Adrenal gland (tissue), 5 donors: ENCODE measurements around the gene PNPLA2.

Experiments
- POLR2A ChIP-seq, 2 donors: fragments of 450-650 bp; IDR thresholded peaks; one replicate each; pipeline ENCODE4 v1.6.1; 2017; ENCODE audit warnings: antibody characterized with exemption in 2 of 2, mild to moderate bottlenecking in 2 of 2, moderate library complexity in 1 of 2
- TF ChIP-seq, protein P1 (sequence below), 6 experiments: fragments of 450-650 bp in 4 of 6; fragments of 200-600 bp in 2 of 6; sonication (generic) in 1 of 6; IDR thresholded peaks; 1 replicate in 5 of 6; 2 replicates in 1 of 6; pipeline versions ENCODE4 v1.5.1 to v1.8.0; 2016 to 2021; ENCODE audit warnings: antibody characterized with exemption in 6 of 6, mild to moderate bottlenecking in 2 of 6, moderate library complexity in 1 of 6
- donor health status: DM: no; HTN: no; CAD: no.

DNA sequence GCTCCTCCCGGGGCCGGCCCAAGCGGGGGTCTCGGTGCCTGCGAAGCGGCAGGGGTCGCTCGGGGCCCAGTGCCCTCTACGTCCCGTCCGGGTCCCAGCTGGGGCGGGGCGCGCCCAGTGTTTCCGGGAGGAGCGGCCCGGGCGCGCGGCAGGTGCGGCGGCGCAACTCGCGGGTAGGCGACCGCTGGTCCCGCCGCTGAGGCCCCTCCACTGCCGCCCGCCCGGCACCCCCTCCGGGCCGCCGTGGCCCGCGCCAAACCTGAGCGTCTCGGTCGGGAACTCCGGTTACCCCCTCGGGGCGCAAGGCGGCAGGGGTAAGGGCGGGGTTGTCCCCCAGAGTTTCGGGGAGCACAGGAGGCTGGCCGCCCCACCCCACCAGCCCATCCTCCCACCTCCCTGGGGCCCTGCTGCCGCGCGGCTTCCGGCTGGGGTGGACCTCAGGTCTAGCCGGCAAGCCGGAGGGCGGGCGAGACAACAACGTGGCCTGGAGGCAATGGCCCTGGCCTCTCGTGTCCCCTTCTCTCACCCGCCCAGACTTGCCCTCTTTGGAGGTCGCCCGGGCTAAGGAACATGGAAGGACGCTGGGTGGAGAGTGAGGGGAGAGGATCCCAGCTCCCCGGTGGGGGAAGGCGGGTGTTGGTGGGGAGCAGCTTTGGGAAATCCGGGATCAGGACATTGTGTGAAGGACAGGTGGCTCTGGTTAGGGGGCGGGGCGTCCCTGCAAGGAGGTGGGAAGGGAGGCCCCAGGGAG lies 8.6 kb downstream of the PNPLA2 start:
- TF ChIP-seq, protein P1, sequence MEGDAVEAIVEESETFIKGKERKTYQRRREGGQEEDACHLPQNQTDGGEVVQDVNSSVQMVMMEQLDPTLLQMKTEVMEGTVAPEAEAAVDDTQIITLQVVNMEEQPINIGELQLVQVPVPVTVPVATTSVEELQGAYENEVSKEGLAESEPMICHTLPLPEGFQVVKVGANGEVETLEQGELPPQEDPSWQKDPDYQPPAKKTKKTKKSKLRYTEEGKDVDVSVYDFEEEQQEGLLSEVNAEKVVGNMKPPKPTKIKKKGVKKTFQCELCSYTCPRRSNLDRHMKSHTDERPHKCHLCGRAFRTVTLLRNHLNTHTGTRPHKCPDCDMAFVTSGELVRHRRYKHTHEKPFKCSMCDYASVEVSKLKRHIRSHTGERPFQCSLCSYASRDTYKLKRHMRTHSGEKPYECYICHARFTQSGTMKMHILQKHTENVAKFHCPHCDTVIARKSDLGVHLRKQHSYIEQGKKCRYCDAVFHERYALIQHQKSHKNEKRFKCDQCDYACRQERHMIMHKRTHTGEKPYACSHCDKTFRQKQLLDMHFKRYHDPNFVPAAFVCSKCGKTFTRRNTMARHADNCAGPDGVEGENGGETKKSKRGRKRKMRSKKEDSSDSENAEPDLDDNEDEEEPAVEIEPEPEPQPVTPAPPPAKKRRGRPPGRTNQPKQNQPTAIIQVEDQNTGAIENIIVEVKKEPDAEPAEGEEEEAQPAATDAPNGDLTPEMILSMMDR (IDR thresholded peaks at IDR 0.05), result no peak
- no peak for TF ChIP-seq POLR2A (IDR thresholded peaks at IDR 0.05)
